Activated CD4-positive, CD25-positive, alpha-beta regulatory T cell treated with anti-CD3 and anti-CD28 coated beads, Interleukin-2, amount 50 U/mL, for 16 hours (primary cell): Measurements from ENCODE around the gene CERK.
A peak's percentile ranks its signal among the peaks of the same experiment; 100 is the strongest.

Experiments used
- DNase-seq: peaks from one replicate; pipeline ENCODE4 v3.0.0-alpha.2; 2020; ENCODE audit warnings: low read depth, low spot score

CERK gene

GRCh38 chr22:46764779-46765485 lies 26.9 kb upstream of the CERK start:
- DNase-seq, result no peak

GRCh38 chr22:46764140-46764680 lies 26.2 kb upstream of the CERK start:
- no peak for DNase-seq

GRCh38 chr22:46763051-46763705 lies 25.1 kb upstream of the CERK start:
- DNase-seq, result no peak

GRCh38 chr22:46762238-46763050 lies 24.4 kb upstream of the CERK start, which contains the start of gene TBC1D22A:
TSS of gene TBC1D22A (plus strand) at chr22:46762650. CDS start at chr22:46762787, 137 bp downstream.
- DNase-seq, result peak; percentile 92

- no peak for DNase-seq
These were observed 23.6 kb upstream of the CERK start for GRCh38 chr22:46761539-46762237.

GRCh38 chr22:46761017-46761416 lies 23.0 kb upstream of the CERK start:
- DNase-seq, result no peak

- no peak for DNase-seq
These were observed 20.8 kb upstream of the CERK start for GRCh38 chr22:46758867-46759290.

- no peak for DNase-seq
These were observed 20.1 kb upstream of the CERK start for GRCh38 chr22:46758121-46758520.

- no peak for DNase-seq
These were observed 19.1 kb upstream of the CERK start for GRCh38 chr22:46757104-46757503.

GRCh38 chr22:46756097-46756496 lies 18.0 kb upstream of the CERK start:
- no peak for DNase-seq

GRCh38 chr22:46755525-46755924 lies 17.5 kb upstream of the CERK start:
- no peak for DNase-seq

GRCh38 chr22:46754826-46755225 lies 16.8 kb upstream of the CERK start:
- DNase-seq, result no peak

GRCh38 chr22:46754110-46754799 lies 16.2 kb upstream of the CERK start:
- DNase-seq, result no peak

GRCh38 chr22:46753761-46754109 lies 15.7 kb upstream of the CERK start:
- DNase-seq, result no peak

- DNase-seq, result no peak
These were observed 15.3 kb upstream of the CERK start for GRCh38 chr22:46753360-46753759.

- DNase-seq, result no peak
These were observed 14.9 kb upstream of the CERK start for GRCh38 chr22:46752988-46753310.

- no peak for DNase-seq
These were observed 14.4 kb upstream of the CERK start for GRCh38 chr22:46752286-46752987.

GRCh38 chr22:46750863-46751443 lies 12.9 kb upstream of the CERK start:
- DNase-seq, result no peak

GRCh38 chr22:46750530-46750800 lies 12.4 kb upstream of the CERK start:
- DNase-seq, result no peak
